Mesenteric fat pad (tissue), 1 donor: ENCODE results near the gene TGFB2. TPM values are rescaled to one million over a fixed set of nuclear protein-coding genes. Genes with fewer than 3 reads are reported as not detected.

Experiments used
- DNase-seq: peaks from one replicate; pipeline ENCODE4 v3.0.0-alpha.2; 2020; ENCODE audit warnings: low spot score
- total RNA-seq: library from RNA; stranded (reverse); fragmentation: NEBNext Ultra II Directional; extraction: Animal tissue kit (Norgen Biotek cat#: 25700); gene quantifications from one replicate; pipeline ENCODE4 v1.2.1, GENCODE V29; 2021
- donor health status: DM: yes; HTN: yes; CAD: no.

Gene TGFB2
- total RNA-seq, 1 donor from 2014 or later: 1.6 TPM

DNA sequence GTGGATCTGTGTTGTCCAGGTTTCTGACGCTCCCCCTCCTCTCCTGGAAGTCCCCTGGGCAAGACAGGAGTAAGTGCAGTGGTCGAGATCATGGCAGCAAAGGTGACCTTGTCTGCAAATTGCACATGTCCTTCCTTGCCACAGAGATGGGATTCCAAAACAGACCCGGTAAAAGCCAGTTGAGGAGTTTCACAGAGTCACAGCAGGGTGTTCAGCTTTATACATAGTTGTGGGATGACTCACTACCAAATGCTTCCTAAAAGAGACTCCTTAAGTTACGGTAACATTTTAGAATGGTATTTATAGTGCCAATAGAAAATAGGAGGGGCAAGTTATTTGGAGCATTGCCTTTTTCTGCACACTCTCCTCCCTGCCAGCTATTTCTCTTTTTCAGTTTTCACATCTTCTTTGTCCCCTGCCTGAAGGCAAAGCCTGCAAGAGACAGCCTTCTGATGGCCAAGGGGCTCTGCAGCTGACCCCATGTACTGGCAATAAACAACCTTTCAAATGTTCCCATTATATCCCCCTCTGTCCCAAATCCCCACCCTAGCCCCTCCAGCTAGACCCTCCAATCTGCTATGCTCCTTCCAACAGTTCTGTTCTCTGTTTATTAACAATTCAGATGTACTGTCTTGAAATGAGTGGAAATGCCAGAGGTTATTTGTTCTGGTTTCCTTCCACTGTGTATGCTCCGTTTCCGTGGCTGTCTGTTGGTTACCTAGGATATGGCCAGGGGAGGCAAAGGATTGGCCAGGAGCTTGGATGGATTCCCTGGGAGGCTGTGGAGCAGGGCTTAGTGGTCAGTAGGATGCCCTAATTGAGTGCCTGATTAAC is 115.0 kb downstream of the TGFB2 start:
- no peak for DNase-seq

DNA sequence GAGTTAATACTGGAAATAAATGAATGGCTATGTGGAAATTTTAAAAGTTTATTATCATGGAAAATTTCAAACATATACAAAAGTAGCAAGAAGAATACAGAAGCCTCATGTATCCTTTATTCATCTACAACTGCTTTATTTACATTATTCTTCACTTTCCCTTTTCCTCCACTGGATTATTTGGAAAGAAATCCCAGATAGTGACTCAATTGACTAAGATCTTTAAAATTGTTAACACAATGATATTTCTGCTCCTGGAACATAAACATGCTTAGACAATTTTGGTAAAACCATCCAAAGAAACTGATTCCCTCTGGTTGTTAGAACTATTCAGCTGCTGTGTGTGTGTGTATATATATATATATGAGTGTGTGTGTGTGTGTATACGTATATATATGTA is 116.2 kb downstream of the TGFB2 start:
- DNase-seq: no peak

DNA sequence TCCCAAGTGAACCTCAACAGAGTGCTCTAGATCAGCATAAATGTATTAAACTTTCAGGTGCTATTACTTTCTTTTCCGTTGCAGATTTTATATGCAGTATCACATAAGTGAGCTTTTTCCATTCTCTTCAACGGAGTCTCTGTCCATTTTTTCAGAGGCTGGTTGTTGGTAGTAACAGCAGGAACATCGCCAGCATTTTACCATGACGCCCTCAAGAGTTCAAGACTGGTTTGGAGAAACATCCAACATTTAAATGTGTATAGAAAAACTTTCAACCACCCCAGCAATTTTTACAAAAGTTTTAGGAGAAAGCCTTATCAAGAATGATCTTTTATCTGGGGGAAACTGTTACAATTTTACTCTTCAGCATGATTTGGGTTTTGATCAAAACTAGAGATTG is 117.0 kb downstream of the TGFB2 start:
- DNase-seq: no peak

DNA sequence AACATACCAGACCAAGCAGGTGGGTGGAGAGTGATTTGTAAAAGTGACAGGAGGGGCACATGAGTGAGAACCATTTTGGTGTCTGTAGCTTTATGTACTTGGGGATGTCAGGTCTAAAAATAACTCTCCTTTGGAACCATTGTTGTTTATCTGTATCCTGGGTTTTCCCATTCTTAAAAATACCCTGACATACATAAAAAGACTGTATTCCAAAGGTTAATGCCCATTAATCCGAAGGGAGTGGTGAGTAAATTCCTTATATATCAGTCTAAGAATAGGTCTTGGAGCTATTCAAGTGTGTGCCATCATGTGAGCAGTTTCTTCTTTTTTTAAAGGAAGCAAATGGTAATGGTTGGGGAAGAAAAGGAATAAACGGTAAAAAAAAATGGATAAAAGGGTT is 117.5 kb downstream of the TGFB2 start:
- no peak for DNase-seq

DNA sequence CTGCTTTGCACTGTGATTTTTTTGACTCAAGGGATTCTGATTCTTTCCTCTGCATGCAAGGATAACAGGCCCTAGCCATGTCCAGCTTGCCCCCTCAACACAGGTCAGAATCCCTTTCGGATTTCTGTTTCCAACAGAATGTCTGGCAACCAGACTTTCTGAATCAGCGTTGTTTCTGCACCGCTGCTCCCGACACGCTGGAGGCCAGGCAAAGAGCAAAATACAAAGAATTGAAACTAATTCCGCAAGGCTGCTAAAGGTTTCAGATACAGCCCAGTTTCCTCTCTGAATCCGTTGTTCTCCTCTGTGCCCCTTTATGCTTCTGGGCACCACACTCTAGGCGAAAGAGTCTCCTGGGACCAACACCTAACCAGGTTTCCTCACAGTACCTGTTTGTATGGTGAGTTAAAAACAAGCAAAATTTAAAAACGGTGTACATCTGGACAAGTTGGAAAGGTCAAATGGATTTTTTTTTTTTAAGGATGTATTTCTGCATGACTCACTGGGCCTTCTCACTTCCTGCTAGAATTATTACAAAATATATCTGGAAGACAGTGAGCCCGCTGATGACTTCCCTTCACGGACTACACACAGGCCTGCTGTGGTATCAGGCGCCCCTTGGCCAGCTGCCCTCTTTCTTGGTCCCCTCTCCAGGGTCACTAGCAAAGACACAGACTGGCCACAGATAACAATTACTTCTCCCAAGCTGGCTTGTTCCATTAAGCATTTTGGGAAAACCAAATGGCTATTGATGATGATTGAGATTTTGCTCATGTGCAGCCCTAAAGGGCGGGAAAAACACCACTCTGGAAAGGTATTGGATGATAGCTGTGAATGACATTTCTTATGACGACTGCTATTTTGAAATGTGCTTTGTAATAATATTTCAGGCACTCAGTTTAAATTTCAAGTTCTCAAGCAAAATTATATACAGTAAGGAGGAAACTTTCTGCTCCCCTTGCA is 118.3 kb downstream of the TGFB2 start:
- DNase-seq: no peak

DNA sequence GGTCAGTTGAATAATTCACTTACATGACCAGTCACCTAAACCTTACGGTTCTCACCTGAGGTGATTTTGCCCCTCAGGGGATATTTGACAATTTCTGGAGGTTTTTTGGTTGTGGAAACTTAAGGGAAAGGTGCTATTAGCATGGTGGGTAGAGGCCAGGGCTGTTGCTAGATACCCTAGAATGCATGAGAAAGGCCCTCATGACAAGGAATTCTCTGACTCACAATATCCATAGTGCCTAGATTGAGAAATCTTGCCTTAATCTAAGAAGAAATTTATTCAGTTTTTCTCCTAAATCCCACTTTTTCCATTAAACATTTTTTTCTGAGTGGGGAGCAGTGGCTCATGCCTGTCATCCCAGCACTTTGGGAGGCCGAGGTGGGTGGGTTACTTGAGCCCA is 119.7 kb downstream of the TGFB2 start:
- DNase-seq: no peak

DNA sequence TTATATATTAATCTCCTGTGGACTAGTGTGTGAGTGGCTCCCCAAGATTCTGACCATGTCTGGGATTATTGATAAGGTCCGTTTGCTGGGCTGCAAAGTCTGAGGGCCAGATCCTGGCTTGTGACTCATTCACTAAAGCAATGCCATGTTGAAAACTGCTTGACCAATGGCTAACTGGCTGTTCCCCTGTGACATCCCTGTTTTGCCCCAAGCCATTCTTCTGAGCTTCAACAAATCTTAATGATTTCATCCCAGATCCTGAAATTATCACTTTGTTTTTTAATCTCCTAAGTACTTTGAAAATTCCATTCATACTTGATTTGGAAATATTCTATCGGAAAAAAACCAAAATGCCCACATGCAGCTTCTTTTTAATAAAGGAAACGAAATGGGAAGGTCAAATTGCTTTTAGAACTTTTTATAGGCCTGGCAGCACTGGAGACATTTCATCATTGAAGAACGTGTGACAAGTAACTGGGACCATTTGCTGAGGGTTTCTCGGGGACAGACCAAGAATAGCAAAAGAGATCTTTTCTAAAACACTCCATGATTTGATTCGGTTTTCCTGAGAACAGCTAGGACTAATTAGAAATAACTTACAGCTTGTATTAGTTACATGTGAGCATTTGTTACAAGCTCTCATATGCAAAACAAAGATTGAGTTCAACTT is 121.3 kb downstream of the TGFB2 start:
- DNase-seq: no peak

DNA sequence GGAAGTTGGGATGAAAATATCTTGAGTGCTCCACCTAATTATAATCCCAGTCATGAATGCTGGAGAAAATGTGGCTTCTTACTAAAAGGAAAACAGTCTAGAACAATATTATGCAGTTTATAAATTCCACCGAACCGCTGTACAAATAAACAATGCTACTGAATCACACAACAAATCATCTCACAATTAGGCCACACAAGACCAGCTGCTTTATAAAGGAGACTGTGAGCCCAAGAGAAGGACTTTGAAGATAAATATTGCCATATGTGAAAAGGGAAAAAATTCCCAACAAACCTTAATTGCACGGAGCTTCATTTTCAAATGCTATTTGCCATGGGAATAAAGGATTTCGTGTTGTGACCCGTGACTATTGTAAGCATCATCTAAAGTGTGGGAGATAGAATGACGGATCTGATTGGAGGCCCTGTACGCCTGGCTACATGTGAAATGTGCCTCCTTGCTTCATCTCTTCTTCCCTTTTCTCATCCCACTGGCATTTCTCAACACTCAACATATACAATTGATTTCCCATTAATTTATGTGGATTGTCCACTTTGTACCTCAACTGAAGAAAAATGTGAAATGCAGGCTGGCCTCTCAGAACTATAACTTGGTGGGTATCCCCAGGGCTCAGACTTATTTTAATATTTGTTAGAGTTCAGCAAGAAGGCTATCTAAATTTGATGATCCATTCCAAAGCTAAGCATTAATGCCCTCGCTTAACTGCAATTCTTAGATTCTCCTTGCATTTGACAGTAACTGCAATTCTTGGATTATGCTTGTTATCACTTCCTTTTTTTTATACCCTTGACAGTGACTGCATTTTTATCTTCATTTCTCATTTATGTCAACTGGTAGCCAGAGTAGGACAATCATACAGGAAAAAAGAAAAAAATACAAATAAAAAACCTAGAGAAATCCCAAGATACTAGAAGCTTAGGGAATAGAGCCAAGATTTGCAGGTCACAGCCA is 122.3 kb downstream of the TGFB2 start:
- no peak for DNase-seq

DNA sequence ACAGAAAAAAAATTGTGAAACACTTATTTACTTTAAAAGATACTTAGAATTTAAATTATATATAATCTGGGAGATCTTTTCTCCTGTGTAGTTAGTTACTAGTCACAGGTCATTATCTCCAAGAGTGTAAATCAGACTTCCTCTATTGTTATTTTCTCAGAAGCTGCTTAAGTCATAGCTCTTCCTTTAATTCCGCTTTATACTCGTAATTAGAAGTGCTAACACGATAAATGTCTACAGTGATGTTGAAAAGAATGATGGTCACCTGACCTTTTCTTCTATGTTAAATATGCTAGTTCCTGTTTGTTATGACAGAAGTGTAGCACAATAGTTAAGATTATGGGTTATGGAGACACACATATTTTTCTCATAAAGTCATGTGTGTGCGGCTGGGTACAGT is 123.6 kb downstream of the TGFB2 start:
- DNase-seq: no peak

DNA sequence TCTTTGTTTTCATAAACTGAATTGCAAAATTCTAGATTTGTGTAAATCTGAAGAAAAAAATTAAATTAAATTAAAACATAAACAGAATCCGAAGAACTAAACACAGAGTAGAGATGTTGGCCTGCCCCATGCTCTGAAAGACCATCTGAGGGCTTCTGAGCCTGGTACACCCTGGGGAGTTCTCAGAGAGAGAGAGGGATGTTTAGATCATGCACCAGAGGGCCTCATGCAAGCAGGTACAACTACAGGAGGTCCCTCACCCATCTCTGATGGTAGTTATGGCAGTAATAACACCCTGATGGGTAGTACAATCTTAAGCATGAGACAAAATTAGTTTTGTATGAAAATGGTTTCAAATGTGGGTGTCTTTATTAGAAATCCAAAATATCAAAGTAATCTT is 127.7 kb downstream of the TGFB2 start:
- no peak for DNase-seq

DNA sequence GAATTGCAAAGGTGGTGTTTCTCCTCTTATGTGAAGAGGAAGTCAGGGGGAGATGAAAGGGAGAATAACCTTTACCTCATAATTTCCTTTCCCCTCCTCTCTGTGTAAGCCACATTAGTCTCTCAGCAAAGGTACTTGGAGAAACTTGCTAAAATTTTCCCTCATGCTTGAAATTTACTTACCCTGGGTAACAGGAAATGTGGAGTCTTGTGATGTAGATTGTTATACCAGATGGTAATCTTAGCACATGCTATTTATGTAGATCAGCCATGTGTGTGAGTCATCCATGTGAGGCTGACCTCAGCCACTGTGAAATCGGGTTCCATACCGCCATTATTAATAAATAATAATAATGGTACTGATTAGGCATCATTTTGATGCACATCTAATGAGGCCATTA is 128.4 kb downstream of the TGFB2 start:
- no peak for DNase-seq

DNA sequence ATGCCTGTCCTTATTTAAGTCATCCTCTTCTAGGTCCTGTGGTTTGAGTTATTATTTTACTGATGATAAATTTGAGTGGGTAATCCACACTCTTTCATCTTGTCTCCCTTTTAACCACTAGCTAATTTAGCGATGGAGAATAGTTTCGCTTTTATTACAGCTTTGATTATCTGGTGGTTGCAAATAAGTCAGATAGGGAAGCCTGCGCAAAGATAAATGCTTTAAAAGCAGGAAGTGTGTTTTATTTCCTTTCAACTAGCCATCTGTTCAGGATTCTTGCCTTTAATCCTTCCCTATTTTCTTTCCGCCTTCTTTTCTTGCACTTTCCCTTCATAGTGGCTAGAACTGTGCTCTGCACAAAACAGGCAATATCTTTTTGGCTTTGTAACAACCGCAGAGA is 129.0 kb downstream of the TGFB2 start:
- DNase-seq: no peak

DNA sequence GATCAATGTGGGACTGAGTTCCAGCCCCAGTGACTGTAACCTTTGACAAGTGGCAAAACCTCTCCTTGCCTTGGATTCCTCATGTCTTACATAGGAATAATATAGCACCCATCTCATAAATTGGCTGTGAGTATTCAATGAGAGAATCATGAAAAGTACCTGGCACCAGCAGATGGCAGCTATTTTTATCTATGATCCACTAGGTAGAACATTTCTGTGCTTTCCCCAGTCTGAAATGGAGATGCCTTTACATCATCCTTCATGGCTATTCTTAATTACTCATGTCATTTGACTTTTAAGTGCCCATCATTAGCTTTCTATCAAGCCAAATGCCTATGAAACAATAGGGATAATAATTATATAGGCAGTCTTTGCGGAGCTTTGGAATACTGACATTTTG is 130.1 kb downstream of the TGFB2 start:
- no peak for DNase-seq

DNA sequence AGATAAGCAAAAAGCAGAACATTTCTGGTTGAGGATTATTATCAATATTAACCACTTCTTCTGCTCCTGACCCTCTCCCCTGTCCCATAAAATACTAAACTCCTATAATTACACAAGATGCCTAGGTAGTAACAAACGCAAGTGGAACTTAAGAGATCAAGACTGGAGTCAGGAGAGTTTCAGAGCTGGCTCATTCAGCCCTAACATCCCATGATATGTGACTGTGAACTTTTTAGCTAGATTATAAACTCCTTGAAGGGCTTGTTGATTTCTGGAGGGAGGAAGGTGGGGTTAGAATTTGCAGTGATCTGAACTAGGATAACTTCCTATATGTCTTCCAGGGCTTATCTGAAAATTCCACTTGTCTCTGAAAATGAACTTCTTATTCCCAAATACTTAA is 130.6 kb downstream of the TGFB2 start:
- DNase-seq: no peak

DNA sequence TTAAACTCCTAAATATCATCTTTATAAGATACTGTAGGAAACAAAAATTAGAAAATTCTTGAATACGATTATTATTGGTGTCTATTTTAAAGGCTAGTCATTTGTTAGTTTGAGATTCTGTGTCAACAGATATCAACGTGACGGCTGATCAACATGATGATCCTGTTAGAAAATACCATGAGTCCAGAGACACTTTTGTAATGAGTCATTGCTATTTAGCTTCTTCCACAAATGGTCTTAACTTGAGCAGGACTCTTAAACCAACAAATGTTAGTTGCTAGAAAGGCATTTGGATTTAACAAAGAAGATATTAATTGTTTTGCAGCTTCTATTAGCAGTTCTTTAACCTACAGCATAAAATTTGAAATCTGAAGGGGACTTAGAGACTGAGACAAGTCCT is 131.2 kb downstream of the TGFB2 start:
- no peak for DNase-seq

DNA sequence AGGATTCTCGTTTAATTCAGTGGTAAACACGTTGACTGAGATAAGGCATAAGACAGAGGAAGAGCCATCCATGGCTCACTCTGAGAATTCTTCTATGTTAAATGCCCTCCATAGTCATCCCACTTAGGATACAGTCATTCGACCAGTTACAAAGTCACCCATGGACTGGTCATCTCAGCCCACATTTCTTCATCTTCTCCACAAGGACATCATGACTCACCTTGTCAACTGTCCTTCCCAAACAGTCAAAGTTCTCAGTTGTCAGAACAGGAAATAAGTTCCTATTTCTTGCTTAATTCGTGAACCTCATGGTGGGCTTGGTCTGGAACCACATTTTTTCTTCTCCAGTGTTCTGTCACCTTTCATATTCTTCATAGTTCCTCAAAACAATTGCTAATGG is 133.2 kb downstream of the TGFB2 start:
- no peak for DNase-seq

DNA sequence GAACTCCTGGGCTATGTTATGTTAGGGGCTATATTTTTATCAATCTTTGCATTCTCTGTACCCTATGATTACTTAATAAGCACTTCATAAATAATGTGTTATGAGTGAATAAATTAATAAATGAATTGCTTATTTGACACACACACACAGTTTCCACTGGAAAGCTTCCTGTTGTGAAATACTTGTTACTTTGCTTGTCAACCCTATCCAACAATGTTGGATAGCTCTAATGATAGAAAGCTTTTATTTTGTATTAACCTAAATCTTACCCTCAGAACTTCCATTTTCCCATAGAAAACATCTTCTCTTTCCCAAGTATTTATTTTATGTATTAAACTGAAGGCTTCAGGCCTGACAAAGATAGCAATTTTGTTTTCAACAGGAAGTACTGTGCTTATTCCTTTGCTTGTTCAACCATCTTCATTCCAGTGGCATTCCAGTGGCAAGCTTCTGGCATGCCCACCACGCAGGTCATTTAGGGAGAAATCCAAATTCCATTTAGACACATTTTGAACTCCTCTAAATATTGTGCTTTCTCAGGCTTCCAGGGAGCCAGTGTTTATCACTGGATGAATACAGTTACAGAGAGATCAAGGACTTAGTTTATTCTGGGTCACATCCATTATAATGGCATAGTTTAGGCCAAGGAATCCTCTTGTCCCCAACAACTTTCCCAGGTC is 134.4 kb downstream of the TGFB2 start:
- DNase-seq: no peak

DNA sequence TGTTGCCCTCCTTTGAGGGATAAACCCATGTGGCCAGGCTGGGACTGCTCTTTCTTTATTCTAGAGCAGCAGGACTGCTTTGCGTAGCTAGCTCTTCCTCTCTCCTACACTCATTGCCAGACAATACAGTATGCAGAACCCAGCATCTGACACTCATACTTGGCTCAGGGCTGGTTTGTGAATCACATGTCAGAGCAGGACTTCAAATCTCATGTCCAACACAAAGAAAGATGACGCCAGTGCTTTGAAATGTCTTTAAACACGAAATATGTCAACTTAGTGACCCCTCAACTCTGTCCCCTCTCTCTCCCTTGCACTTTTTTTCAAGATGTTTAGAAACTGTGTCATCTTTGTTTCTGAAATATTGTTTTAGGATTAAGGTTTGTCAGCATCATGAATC is 135.0 kb downstream of the TGFB2 start:
- no peak for DNase-seq

DNA sequence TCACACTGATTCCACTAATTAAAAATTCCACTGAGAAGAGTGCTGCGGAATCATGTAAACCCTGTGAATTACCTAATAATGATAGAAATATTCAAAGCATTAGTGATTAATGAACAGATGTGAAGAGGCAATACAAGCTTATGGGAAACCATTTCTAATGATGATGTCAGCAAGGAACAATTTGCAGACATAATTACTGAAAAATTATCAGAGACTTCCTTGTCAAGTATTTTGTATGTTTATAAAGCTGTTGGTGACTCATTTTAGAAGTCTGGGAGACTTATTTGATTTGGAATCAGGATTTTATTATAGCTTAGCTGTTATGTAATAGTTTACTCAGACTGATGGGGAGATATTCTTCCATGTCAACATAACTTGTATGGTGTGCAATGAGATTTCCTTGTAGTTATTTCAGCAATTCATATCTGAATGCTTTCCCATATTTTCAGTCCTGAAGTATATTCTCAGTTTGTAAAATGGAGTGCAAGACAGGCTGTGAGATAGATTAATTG is 135.5 kb downstream of the TGFB2 start:
- DNase-seq: no peak
